HG03159 (cell line): Measurements from ENCODE around the gene ETV4.
A peak's percentile ranks its signal among the peaks of the same experiment; 100 is the strongest.
"Not testable (repeated sequence)": the region's sequence is repeated elsewhere in the genome, so short reads cannot be mapped to it uniquely, and the experiment has no call there.

ENCODE experiments used
- ATAC-seq: cut with Tn5 transposase; IDR thresholded peaks from one replicate; pipeline ENCODE4 v1.9.1; 2021; ENCODE audit warnings: mild to moderate bottlenecking, moderate library complexity; ENCODE audit not compliant: unreplicated experiment

ETV4 gene

GRCh38 chr17:43517615-43518386 lies 28.3 kb downstream of the ETV4 start:
- ATAC-seq, result no peak

DNA sequence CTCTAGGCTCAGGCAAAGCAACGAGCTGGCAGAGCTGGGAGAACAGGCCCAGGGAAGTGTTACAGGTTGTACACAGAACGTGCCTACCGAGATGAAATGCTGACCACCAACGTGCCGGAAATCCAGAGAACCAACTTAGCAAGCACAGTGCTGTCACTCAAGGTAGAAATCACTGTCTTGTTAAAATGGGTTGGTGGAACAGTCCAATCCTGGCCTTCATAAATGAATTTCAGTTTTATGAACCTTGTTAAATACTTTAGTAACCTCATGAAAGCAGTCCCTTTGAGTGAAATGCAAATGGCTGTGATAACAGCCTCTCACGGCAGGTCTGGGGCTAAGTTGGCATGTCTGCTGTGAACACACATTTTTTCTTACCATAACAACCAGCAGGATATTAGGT lies 29.0 kb downstream of the ETV4 start:
- ATAC-seq, result no peak

- no peak for ATAC-seq
Observed at GRCh38 chr17:43515656-43516055, 30.5 kb downstream of the ETV4 start.

- ATAC-seq, result not testable (repeated sequence)
Observed at GRCh38 chr17:43511199-43511598, 34.9 kb downstream of the ETV4 start.

DNA sequence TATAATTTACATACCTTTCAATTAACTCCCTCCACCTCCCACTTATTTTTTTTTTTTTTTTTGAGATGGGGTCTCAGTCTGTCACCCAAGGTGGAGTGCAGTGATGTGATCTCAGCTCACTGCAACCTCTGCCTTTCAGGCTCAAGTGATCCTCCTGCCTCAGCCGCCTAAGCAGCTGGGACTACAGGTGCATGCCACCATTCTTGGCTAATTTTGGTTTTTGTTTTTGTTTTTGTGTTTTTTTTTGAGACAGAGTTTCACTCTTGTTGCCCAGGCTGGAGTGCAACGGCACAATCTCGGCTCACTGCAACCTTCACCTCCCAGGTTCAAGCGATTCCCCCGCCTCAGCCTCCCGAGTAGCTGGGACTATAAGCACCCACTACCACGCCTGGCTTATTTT lies 36.7 kb downstream of the ETV4 start:
- ATAC-seq, result not testable (repeated sequence)

DNA sequence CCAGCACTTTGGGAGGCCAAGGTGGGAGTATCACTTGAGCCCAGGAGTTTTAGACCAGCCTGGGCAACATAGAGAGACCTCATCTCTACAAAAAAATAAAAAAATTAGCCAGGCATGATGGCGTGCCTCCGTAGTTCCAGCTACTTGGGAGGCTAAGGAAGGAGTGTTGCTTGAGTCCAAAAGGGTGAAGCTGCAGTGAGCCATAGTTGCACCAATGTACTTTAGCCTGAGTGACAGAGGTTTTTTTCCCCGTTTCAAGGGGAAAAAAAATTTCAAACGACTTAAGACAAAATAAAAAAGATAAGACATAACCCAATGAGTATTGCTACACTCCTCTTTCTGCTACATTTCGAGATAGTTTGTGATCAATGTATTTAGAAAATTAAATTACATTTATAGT lies 55.5 kb downstream of the ETV4 start:
- ATAC-seq, result no peak

- ATAC-seq, result peak; percentile 92
Observed at GRCh38 chr17:43483674-43484551, 62.2 kb downstream of the ETV4 start, which contains the start of gene DHX8. TSS of gene DHX8 (plus strand) at chr17:43483975. CDS start at chr17:43484038, 63 bp downstream.

DNA sequence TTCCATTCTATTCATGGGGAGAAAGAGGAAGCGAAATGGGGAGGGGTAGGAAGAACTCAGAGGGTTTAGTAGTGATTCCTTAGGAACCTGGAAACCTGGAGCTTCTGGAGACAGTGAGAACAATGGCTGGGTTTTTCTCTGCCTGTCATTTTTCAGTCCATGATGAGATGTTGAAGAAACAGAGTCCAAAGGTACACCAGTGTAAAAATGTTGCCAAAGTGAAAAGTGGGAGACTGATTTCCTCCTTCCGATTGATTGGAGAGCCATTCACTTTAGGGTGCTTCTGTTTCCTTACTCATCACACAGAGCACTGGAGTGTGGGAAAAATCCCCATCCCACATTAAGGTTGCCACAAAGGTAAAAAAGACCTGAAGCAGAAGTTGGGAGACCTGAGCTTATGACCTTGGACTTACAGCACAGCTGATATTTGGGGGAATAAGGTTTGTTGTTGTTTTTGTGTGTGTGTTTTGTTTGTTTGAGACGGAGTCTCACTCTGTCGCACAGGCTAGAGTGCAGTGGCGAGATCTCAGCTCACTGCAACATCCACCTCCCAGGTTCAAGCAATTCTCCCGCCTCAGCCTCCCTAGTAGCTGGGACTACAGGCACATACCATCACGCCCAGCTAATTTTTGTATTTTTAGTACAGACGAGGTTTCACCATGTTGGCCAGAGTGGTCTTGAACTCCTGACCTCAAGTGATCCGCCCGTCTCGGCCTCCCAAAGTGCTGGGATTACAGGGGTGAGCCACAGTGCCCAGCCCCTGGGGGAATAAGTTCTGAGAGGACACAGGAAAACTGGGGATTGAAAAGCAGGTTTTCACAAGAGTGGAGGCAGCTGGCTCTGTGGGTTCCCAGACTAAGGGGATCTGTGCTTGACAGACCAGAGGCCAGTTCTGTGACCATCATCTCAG lies 63.8 kb downstream of the ETV4 start:
- no peak for ATAC-seq

- no peak for ATAC-seq
Observed at GRCh38 chr17:43479948-43480347, 66.2 kb downstream of the ETV4 start.
